Nephron progenitor cell (in vitro differentiated cells): ENCODE results near the gene AKAP5.

ENCODE experiments used
- DNase-seq: peaks from one replicate; pipeline ENCODE4 v3.0.0; 2021
- H3K27ac Mint-ChIP-seq: 2 replicates; pipeline ENCODE4 v1.8.0; 2021; ENCODE audit warnings: mild to moderate bottlenecking, moderate library complexity, mixed read lengths
- H3K27me3 Mint-ChIP-seq: 2 replicates; pipeline ENCODE4 v1.8.0; 2021; ENCODE audit warnings: mild to moderate bottlenecking, low read depth, mixed read lengths; ENCODE audit not compliant: poor library complexity
- H3K36me3 Mint-ChIP-seq: 2 replicates; pipeline ENCODE4 v1.8.0; 2021; ENCODE audit warnings: low read depth, mixed read lengths
- H3K4me1 Mint-ChIP-seq: 2 replicates; pipeline ENCODE4 v1.8.0; 2021; ENCODE audit warnings: mixed read lengths
- H3K4me3 Mint-ChIP-seq: 2 replicates; pipeline ENCODE4 v1.8.0; 2021; ENCODE audit warnings: mild to moderate bottlenecking, moderate library complexity, mixed read lengths
- H3K9me3 Mint-ChIP-seq: 2 replicates; pipeline ENCODE4 v1.8.0; 2021; ENCODE audit warnings: mild to moderate bottlenecking, moderate library complexity, mixed read lengths
- TF ChIP-seq, protein P1 (sequence below): fragments of 200-600 bp; sonication (generic); IDR thresholded peaks from 2 replicates; pipeline ENCODE4 v1.5.0; 2021; ENCODE audit warnings: antibody characterized with exemption

Gene AKAP5

GRCh38 chr14:64504310-64504896, 39.1 kb downstream of the AKAP5 start, which contains the start of gene ZBTB1:
TSS of gene ZBTB1 (plus strand) at chr14:64504770. CDS start at chr14:64521505, 16,735 bp downstream.
- TF ChIP-seq, protein P1, sequence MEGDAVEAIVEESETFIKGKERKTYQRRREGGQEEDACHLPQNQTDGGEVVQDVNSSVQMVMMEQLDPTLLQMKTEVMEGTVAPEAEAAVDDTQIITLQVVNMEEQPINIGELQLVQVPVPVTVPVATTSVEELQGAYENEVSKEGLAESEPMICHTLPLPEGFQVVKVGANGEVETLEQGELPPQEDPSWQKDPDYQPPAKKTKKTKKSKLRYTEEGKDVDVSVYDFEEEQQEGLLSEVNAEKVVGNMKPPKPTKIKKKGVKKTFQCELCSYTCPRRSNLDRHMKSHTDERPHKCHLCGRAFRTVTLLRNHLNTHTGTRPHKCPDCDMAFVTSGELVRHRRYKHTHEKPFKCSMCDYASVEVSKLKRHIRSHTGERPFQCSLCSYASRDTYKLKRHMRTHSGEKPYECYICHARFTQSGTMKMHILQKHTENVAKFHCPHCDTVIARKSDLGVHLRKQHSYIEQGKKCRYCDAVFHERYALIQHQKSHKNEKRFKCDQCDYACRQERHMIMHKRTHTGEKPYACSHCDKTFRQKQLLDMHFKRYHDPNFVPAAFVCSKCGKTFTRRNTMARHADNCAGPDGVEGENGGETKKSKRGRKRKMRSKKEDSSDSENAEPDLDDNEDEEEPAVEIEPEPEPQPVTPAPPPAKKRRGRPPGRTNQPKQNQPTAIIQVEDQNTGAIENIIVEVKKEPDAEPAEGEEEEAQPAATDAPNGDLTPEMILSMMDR, result no peak
- Mint-ChIP-seq H3K27me3 (no peaks in the 10 kb centered on the region), H3K36me3 (no peaks in the 10 kb centered on the region), H3K27ac (peak within 1 kb of the TSS; percentile 100), H3K9me3 (no peaks in the 10 kb centered on the region), H3K4me3 (peak within 1 kb of the TSS; percentile 91), H3K4me1 (peaks cover 76% of the 10 kb centered on the region)
- peak; percentile 80 for DNase-seq

- TF ChIP-seq, protein P1, result no peak
- peaks cover 74% of the 10 kb centered on the region for H3K4me1 Mint-ChIP-seq
- DNase-seq, result peak; percentile 84
These were observed 39.8 kb downstream of the AKAP5 start for GRCh38 chr14:64504897-64505794.

DNA sequence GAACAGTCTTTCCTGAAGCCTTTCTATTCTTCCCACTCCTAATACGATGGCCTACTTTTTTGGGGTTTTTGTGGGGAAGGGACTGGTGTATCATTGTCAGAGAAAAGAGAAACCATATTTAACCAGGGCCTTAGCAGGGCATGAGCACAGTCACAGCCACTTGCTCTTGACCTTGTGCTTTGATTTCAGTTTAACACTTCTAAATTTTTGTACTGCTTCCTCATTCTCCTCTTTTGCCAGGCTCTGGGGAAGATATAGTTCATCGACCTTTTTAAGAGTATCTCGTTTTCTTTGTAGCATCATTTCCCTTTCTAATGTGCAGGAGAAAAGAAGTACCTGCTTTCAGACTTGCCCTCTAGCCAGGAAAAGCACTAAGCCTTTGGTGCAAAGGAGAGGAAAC, 41.4 kb downstream of the AKAP5 start:
- H3K27ac Mint-ChIP-seq, result no peak overlapping the region
- DNase-seq, result no peak
- TF ChIP-seq, protein P1, result no peak
- no peaks in the 10 kb centered on the region for H3K36me3 Mint-ChIP-seq
- no peaks in the 10 kb centered on the region for H3K27me3 Mint-ChIP-seq
- peak overlapping the region; percentile 91 for H3K4me3 Mint-ChIP-seq
- H3K4me1 Mint-ChIP-seq, result peaks cover 76% of the 10 kb centered on the region
- no peaks in the 10 kb centered on the region for H3K9me3 Mint-ChIP-seq

More at GRCh38 chr14:64504897-64505794, 39.8 kb downstream of the AKAP5 start:
- H3K27ac Mint-ChIP-seq, result peak overlapping the region; percentile 99
- no peaks in the 10 kb centered on the region for H3K27me3 Mint-ChIP-seq
- H3K36me3 Mint-ChIP-seq, result no peaks in the 10 kb centered on the region
- peak overlapping the region; percentile 91 for H3K4me3 Mint-ChIP-seq
- H3K9me3 Mint-ChIP-seq, result no peaks in the 10 kb centered on the region

- DNase-seq, result no peak
- Mint-ChIP-seq H3K36me3 (no peaks in the 10 kb centered on the region), H3K9me3 (no peaks in the 10 kb centered on the region), H3K4me1 (peaks cover 67% of the 10 kb centered on the region), H3K27me3 (no peaks in the 10 kb centered on the region), H3K27ac (no peak overlapping the region), H3K4me3 (peak overlapping the region; percentile 91)
- TF ChIP-seq, protein P1, result no peak
These were observed 42.3 kb downstream of the AKAP5 start for GRCh38 chr14:64507376-64508156.

- Mint-ChIP-seq H3K36me3 (no peaks in the 10 kb centered on the region), H3K9me3 (no peaks in the 10 kb centered on the region), H3K27ac (no peak overlapping the region), H3K27me3 (no peaks in the 10 kb centered on the region), H3K4me1 (peaks cover 62% of the 10 kb centered on the region), H3K4me3 (no peak overlapping the region)
- TF ChIP-seq, protein P1, result no peak
- DNase-seq, result no peak
These were observed 43.0 kb downstream of the AKAP5 start for GRCh38 chr14:64508215-64508776.
